Esophagus muscularis mucosa (tissue), 4 donors: ENCODE data around the gene TMEM121. TPM values are rescaled to one million over a fixed set of nuclear protein-coding genes. Genes with fewer than 3 reads are reported as not detected.
A peak's percentile ranks its signal among the peaks of the same experiment; 100 is the strongest.

ENCODE experiments used
- DNase-seq: peaks from one replicate; pipeline ENCODE4 v3.0.0-alpha.2; 2017; ENCODE audit errors: extremely low spot score
- H3K27ac ChIP-seq, 4 donors: fragments of 200-600 bp; sonication (generic); replicated peaks in 1 of 4; 1 replicate in 3 of 4; 2 replicates in 1 of 4; pipeline ENCODE4 v1.5.1; 2016 to 2019; ENCODE audit warnings: mild to moderate bottlenecking in 1 of 4
- H3K27me3 ChIP-seq, 4 donors: fragments of 200-600 bp; sonication (generic); one replicate each; pipeline versions ENCODE4 v1.5.1 to v1.6.0; 2016 to 2019
- H3K36me3 ChIP-seq, 4 donors: fragments of 200-600 bp; sonication (generic); one replicate each; pipeline ENCODE4 v1.5.1; 2016 to 2019
- H3K4me1 ChIP-seq, 4 donors: fragments of 200-600 bp; sonication (generic); one replicate each; pipeline ENCODE4 v1.5.1; 2016 to 2019
- H3K4me3 ChIP-seq, 4 donors: fragments of 200-600 bp; sonication (generic); 1 replicate in 2 of 4; 2 replicates in 2 of 4; pipeline ENCODE4 v1.5.1; 2016 to 2019; ENCODE audit warnings: mild to moderate bottlenecking in 4 of 4, moderate library complexity in 1 of 4
- H3K9me3 ChIP-seq, 4 donors: fragments of 200-600 bp; sonication (generic); 1 replicate in 3 of 4; 2 replicates in 1 of 4; pipeline ENCODE4 v1.5.1; 2016 to 2019
- CTCF ChIP-seq, 3 experiments: fragments of 200-600 bp in 2 of 3; fragments of 450-650 bp in 1 of 3; sonication (generic) in 2 of 3; IDR thresholded peaks; one replicate each; pipeline ENCODE4 v1.5.1; 2017 to 2019; ENCODE audit warnings: antibody characterized with exemption in 3 of 3, mild to moderate bottlenecking in 2 of 3, moderate library complexity in 1 of 3
- EP300 ChIP-seq: sonication (generic); formaldehyde crosslinking; IDR thresholded peaks from one replicate; pipeline ENCODE4 v1.6.1; 2017; ENCODE audit warnings: antibody characterized with exemption
- POLR2A ChIP-seq: fragments of 450-650 bp; IDR thresholded peaks from one replicate; pipeline ENCODE4 v1.6.1; 2017; ENCODE audit warnings: antibody characterized with exemption, moderate library complexity, mild to moderate bottlenecking, low read depth
- POLR2AphosphoS5 ChIP-seq, 2 donors: sonication (generic); formaldehyde crosslinking; IDR thresholded peaks; one replicate each; pipeline ENCODE4 v1.6.1; 2017; ENCODE audit warnings: antibody characterized with exemption in 2 of 2
- WGBS: methylation state at CpG from one replicate; pipeline ENCODE4 v1.1.5; 2018; 5-methylcytosine and 5-hydroxymethylcytosine counted together
- intact Hi-C: fragments of 100-400 bp; cut with DNase I; formaldehyde crosslinking; loops from one replicate; pipeline ENCODE4 v1.15.1; 2023
- total RNA-seq, 4 donors: library from RNA; depleted of rRNA; stranded (reverse); fragments of >200 nt; gene quantifications; one replicate each; pipeline versions ENCODE4 v1.1.0 to v1.2.1, GENCODE V29; 2016

TMEM121 gene
- 10 to 100 TPM in 1 of 4 donors, 1 to 10 TPM in 3; 2.9 to 13.0 (median 5.4) TPM for total RNA-seq

DNA sequence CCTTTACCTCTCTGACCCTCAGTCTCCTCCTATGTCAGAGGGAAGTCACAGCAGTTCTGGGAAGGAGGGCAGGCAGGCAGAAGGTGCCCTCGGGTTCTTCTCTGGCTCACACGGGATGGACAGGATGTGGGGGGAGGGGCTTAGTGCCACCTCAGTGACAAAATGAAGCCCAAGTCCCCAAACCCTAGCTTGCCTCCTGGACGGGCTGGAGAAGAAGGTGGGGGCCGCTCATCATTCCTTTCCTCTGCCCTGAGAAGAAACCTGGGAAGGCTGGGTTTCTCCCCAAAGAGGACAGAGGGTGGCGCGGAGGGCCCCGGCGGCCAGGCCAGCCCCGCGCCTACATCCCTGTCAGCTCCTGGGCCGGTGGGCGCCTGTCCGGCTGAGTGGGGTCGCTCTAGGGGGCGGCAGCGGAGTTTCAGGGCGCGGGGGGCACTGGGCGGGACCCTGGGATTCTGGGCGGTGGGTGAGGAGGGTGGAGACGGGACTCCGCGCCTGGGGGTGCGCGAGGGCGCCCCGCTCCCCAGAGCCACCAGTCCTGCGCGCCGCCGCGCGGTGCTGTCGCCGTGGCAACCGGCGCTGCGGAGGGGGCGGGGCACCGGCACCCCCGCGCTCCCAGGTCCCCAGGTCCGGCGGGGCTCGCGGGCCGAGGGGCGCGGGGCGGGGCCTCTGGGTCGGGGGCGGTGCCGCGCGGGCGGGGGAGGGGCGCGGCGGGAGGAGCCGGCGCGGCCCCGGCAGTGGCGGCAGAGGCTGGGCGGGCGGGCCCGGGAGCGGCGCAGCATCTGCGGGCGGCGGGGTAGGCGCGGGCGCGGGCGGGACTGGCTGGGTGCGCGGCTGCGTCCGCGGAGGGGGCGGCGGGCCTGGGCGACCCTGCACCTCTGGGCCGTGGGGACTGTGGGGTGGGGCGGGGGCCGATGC is at the start of gene TMEM121:
Gene TMEM121 (plus strand): TSS at position 723 of the 915 bp plus-strand sequence. CDS start 2,252 bp downstream, outside the sequence.
- intact Hi-C loops: no loop called here
- TF ChIP-seq POLR2A: no peak
- TF ChIP-seq POLR2AphosphoS5 (IDR thresholded peaks at IDR 0.05): no peak
- no peak for TF ChIP-seq EP300
- no peak for TF ChIP-seq CTCF (IDR thresholded peaks at IDR 0.05)
- Histone ChIP-seq H3K9me3 (no peaks in the 10 kb centered on the region), H3K27ac (peak within 1 kb of the TSS; percentile 22 to 68 (median 61)), H3K27me3 (peaks cover 0 to 23% (median 0%) of the 10 kb centered on the region in 4 donors), H3K4me3 (peak within 1 kb of the TSS; percentile 66 to 83 (median 77)), H3K36me3 (peaks cover 0 to 19% (median 0%) of the 10 kb centered on the region in 4 donors), H3K4me1 (peaks cover 27 to 49% (median 40%) of the 10 kb centered on the region in 4 donors)
- 4% methylated on average over 14 of the region's 88 CpGs for WGBS
- DNase-seq: no peak

DNA sequence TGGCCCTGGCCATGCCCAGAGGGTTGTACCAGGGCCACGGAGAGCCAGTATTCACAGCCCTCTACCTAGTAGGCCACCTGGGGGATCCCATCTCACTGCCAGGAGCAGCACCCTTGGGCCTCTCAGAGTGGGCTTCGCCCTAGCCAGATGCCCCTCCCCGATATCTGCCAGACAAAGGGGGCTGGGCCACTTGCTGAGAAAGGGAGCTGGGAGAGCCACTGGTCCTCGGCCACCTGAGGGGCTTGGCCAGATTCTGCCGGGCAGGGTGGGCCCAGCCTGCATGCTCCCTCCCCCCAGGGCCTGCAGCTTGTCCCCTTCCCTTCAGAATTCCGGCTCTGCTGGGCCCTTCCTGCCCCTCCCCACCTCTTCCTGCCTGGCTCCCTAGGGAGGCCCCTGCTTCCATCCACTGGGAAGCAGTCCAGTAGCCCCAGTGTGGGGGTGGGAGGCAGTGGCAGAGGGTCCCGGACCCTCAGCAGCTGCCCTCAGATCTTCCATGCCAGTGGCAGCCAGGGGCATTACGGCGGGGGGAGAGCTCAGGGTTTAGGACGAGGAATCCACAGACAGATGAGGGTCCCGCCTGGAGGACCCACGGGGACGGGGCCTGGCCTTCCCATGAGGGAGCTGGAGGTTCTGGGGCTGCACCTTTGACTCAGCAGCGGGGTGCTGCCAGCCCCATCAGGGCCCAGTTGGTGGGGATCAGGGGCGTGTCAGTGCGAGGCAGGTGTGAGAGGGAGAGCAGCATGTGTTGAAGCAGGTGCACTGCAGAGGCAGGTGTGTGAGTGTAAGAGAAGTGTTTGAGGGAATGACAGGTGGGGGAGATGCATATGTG is 49.3 kb upstream of the TMEM121 start:
- peaks cover 68 to 94% (median 92%) of the 10 kb centered on the region in 4 donors for H3K4me1 ChIP-seq
- peak overlapping the region; percentile 92 to 99 (median 94) for H3K27ac ChIP-seq
- TF ChIP-seq CTCF (IDR thresholded peaks at IDR 0.05): no peak
- no peak for TF ChIP-seq EP300
- no peak for TF ChIP-seq POLR2A
- TF ChIP-seq POLR2AphosphoS5 (IDR thresholded peaks at IDR 0.05): no peak
- DNase-seq: no peak
- no peaks in the 10 kb centered on the region for H3K9me3 ChIP-seq
- 20% methylated on average over 9 of the region's 16 CpGs for WGBS
- peaks cover 3 to 32% (median 20%) of the 10 kb centered on the region in 4 donors for H3K36me3 ChIP-seq
- peaks cover 0 to 3% (median 0%) of the 10 kb centered on the region in 4 donors for H3K27me3 ChIP-seq
- peak overlapping the region; percentile 94 to 99 (median 98) for H3K4me3 ChIP-seq
- intact Hi-C loops: no loop called here

- intact Hi-C loops: no loop called here
- Histone ChIP-seq H3K4me3 (peak overlapping the region; percentile 94 to 99 (median 98)), H3K36me3 (peaks cover 3 to 32% (median 20%) of the 10 kb centered on the region in 4 donors), H3K4me1 (peaks cover 68 to 94% (median 92%) of the 10 kb centered on the region in 4 donors), H3K9me3 (no peaks in the 10 kb centered on the region), H3K27ac (peak overlapping the region; percentile 93 to 99 (median 94)), H3K27me3 (peaks cover 0 to 3% (median 0%) of the 10 kb centered on the region in 4 donors)
- no peak for TF ChIP-seq CTCF (IDR thresholded peaks at IDR 0.05)
- TF ChIP-seq EP300: no peak
- no peak for TF ChIP-seq POLR2A
- TF ChIP-seq POLR2AphosphoS5 (IDR thresholded peaks at IDR 0.05): no peak
- no peak for DNase-seq
- 70% methylated on average over 21 of the region's 56 CpGs for WGBS
These were observed 48.6 kb upstream of the TMEM121 start for GRCh38 chr14:105477660-105478397.
